ENCODE results near the gene CDRT15L2. TPM values are rescaled to one million over a fixed set of nuclear protein-coding genes. Genes with fewer than 3 reads are reported as not detected.
"Not testable (repeated sequence)": the region's sequence is repeated elsewhere in the genome, so short reads cannot be mapped to it uniquely, and the experiment has no call there.

Gene CDRT15L2
- total RNA-seq, 6 experiments from 2014 or later = not detected

- ATAC-seq = peak; percentile 30 to 68 (median 47)
- H3K9me3 ChIP-seq; H3K27me3 ChIP-seq; H3K4me3 ChIP-seq; intact Hi-C loops (cut with DNase I); H3K4me1 ChIP-seq; H3K27ac ChIP-seq; H3K36me3 ChIP-seq; DNase-seq: not testable (repeated sequence)
- no CpG with 5 or more reads among the region's 20 CpGs for WGBS (ENCODE audit: insufficient coverage, low coverage, low lambda C conversion rate, missing lambda C conversion rate)
Observed at GRCh38 chr17:20555135-20556010, 24.2 kb upstream of the CDRT15L2 start.

DNA sequence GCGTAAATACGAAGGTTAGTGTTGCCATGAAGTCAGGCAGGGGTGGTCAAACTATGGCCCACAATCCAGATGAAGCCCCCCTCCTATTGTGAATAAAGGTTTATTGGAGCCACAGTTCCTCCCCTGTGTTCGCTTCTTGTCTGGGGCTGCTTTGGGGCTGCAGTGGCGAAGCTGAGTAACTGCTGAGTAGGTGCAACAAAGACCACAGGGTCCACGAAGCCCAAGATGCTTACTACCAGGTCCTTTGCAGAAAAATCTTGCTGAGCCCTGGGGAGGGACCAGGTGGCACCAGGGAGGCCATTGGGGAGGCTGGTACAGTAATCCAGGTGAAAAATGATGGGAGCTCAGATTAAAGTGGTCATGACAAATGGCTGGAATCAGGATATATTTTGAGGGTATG, 21.4 kb upstream of the CDRT15L2 start:
- H3K36me3 ChIP-seq; H3K4me3 ChIP-seq; H3K27ac ChIP-seq; H3K4me1 ChIP-seq; ATAC-seq; H3K27me3 ChIP-seq; intact Hi-C loops (cut with DNase I); DNase-seq; H3K9me3 ChIP-seq: not testable (repeated sequence)
- WGBS (ENCODE audit: insufficient coverage, low coverage, low lambda C conversion rate, missing lambda C conversion rate) = 67% methylated on average over 5 of the region's 5 CpGs

DNA sequence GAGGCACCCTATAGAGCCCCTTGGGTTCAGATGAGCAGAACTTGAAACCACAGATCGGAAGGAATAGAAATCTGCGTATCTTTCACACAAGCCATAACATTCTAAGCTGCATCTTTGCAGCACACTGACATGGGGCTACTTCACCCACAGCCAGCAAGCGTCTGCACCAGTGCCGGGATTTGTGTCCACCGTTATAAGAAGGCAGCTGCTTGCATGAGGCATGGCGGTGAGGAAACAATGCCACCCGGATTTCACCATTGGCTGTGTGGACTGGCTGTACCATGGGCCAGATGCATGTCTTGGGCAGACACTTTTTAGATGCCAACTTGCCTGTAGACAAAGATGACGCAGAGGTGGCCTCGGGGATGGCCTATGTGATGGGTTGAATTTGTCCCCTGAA, 20.5 kb upstream of the CDRT15L2 start:
- 71% methylated on average over 2 of the region's 9 CpGs for WGBS (ENCODE audit: insufficient coverage, low coverage, low lambda C conversion rate, missing lambda C conversion rate)
- ATAC-seq; DNase-seq; H3K27ac ChIP-seq; H3K36me3 ChIP-seq; H3K4me3 ChIP-seq; intact Hi-C loops (cut with DNase I); H3K27me3 ChIP-seq; H3K9me3 ChIP-seq; H3K4me1 ChIP-seq: not testable (repeated sequence)

DNA sequence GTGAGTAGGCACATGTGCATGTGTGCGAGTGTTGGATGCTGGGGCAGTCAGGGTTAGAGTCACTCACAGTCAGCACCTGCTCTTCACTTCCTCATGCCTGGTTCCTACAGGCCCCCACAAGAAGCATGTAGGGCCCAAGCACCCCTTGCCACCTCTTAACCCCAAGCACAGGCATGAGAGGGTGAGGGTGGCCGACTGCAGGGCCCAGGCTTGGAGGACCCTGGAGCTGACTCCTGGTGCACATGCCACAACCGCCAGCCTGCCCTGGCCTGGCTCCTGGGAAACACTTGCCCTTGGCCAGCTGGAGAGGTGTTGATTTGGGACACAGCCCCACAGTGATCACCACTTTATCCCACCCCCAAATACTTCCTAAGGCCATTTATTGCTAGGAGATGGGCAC, 16.9 kb upstream of the CDRT15L2 start:
- H3K4me3 ChIP-seq = no peak overlapping the region
- H3K4me1 ChIP-seq = no peaks in the 10 kb centered on the region
- WGBS (ENCODE audit: insufficient coverage, low coverage, low lambda C conversion rate, missing lambda C conversion rate) = 71% methylated on average over 1 of the region's 3 CpGs
- no peak for DNase-seq
- H3K9me3 ChIP-seq = no peaks in the 10 kb centered on the region
- intact Hi-C loops (cut with DNase I) = no loop called here
- no peak overlapping the region for H3K27ac ChIP-seq
- H3K27me3 ChIP-seq = no peaks in the 10 kb centered on the region
- ATAC-seq = no peak
- TF ChIP-seq, protein P1, sequence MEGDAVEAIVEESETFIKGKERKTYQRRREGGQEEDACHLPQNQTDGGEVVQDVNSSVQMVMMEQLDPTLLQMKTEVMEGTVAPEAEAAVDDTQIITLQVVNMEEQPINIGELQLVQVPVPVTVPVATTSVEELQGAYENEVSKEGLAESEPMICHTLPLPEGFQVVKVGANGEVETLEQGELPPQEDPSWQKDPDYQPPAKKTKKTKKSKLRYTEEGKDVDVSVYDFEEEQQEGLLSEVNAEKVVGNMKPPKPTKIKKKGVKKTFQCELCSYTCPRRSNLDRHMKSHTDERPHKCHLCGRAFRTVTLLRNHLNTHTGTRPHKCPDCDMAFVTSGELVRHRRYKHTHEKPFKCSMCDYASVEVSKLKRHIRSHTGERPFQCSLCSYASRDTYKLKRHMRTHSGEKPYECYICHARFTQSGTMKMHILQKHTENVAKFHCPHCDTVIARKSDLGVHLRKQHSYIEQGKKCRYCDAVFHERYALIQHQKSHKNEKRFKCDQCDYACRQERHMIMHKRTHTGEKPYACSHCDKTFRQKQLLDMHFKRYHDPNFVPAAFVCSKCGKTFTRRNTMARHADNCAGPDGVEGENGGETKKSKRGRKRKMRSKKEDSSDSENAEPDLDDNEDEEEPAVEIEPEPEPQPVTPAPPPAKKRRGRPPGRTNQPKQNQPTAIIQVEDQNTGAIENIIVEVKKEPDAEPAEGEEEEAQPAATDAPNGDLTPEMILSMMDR (IDR thresholded peaks at IDR 0.05) = no peak
- no peak for TF ChIP-seq POLR2A (IDR thresholded peaks at IDR 0.05)
- H3K36me3 ChIP-seq = no peaks in the 10 kb centered on the region

DNA sequence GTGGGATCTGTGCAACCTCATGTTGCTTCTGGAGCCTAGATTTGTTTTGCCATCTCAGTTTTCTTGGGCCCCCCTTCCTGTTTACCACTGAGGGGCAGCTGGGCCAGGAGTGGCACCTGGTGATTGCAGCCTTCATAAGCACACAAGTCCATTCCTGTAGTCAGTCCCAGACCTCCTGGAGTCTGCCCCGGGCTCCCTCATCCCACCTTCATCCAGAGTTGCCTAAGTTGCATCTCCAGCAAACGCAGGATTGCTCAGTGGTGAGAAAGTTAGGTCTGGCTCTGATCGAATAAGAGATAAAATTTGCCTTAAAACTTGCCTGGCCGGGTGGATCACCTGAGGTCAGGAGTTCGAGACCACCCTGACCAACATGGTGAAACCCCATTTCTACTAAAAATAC, 14.3 kb upstream of the CDRT15L2 start:
- intact Hi-C loops (cut with DNase I); DNase-seq; H3K4me3 ChIP-seq; ATAC-seq; H3K27me3 ChIP-seq; H3K9me3 ChIP-seq; H3K27ac ChIP-seq; H3K36me3 ChIP-seq; H3K4me1 ChIP-seq: not testable (repeated sequence)
- WGBS (ENCODE audit: insufficient coverage, low coverage, low lambda C conversion rate, missing lambda C conversion rate) = 80% methylated on average over 2 of the region's 5 CpGs

DNA sequence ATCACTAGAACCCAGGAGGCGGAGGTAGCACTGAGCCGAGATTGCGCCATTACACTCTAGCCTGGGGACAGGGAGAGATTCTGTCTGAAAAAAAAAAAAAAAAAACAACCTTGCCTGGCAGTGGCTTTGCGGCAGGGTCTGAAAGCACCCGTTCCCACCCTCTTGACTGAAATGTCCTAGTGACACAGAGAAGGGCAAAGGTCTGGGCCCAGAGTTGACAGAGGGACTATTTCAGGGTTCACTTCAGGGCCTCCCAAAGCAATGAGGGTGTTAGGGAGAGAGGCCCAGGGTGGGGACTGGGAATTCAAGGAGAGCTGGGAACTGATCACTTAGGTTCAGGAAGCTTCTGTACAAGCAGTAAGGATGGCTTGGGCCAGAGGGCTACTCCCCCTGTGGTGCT, 13.8 kb upstream of the CDRT15L2 start:
- H3K27me3 ChIP-seq = no peaks in the 10 kb centered on the region
- H3K27ac ChIP-seq = no peak overlapping the region
- no peaks in the 10 kb centered on the region for H3K4me1 ChIP-seq
- TF ChIP-seq, protein P1 (IDR thresholded peaks at IDR 0.05) = no peak
- no peak for TF ChIP-seq POLR2A (IDR thresholded peaks at IDR 0.05)
- no peaks in the 10 kb centered on the region for H3K9me3 ChIP-seq
- intact Hi-C loops (cut with DNase I) = no loop called here
- no peaks in the 10 kb centered on the region for H3K36me3 ChIP-seq
- no peak for ATAC-seq
- WGBS (ENCODE audit: insufficient coverage, low coverage, low lambda C conversion rate, missing lambda C conversion rate) = 50% methylated on average over 5 of the region's 5 CpGs
- no peak for DNase-seq
- H3K4me3 ChIP-seq = no peak overlapping the region

DNA sequence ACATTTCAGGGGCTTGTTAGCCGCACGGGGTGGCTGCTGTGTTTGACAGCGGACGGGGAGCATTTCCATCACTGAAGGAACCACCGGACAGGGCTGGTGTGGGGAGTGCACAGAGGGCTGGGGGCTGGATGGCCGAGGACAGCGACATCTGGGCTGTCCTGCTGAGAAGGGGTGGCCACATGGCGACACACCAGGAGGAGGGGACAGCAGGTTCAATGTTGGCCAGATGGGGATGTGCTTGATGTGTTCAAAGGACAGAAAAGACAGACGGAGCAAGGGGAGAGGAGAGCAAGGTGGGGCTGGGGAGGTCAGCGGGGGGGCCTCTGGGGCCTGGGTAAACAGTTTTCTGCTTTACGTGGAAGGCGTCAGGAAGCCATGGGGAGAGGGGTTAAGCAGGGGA, 12.8 kb upstream of the CDRT15L2 start:
- H3K9me3 ChIP-seq; ATAC-seq; H3K36me3 ChIP-seq; H3K4me1 ChIP-seq; intact Hi-C loops (cut with DNase I); DNase-seq; H3K27me3 ChIP-seq; H3K4me3 ChIP-seq; H3K27ac ChIP-seq: not testable (repeated sequence)
- WGBS (ENCODE audit: insufficient coverage, low coverage, low lambda C conversion rate, missing lambda C conversion rate) = 47% methylated on average over 11 of the region's 12 CpGs

GRCh38 chr17:20567421-20567820, 12.1 kb upstream of the CDRT15L2 start:
- H3K9me3 ChIP-seq; H3K27me3 ChIP-seq; DNase-seq; H3K4me1 ChIP-seq; ATAC-seq; intact Hi-C loops (cut with DNase I); H3K36me3 ChIP-seq; H3K27ac ChIP-seq; H3K4me3 ChIP-seq: not testable (repeated sequence)
- WGBS (ENCODE audit: insufficient coverage, low coverage, low lambda C conversion rate, missing lambda C conversion rate) = 43% methylated on average over 2 of the region's 6 CpGs

- intact Hi-C loops (cut with DNase I) = not testable (repeated sequence)
Observed at GRCh38 chr17:20568604-20569003, 10.9 kb upstream of the CDRT15L2 start.

GRCh38 chr17:20571653-20572052, 7.9 kb upstream of the CDRT15L2 start:
- H3K27me3 ChIP-seq; H3K27ac ChIP-seq; DNase-seq; H3K36me3 ChIP-seq; H3K4me3 ChIP-seq; H3K9me3 ChIP-seq; intact Hi-C loops (cut with DNase I); H3K4me1 ChIP-seq; ATAC-seq: not testable (repeated sequence)
- 56% methylated on average over 2 of the region's 13 CpGs for WGBS (ENCODE audit: insufficient coverage, low coverage, low lambda C conversion rate, missing lambda C conversion rate)

More at GRCh38 chr17:20568604-20569003, 10.9 kb upstream of the CDRT15L2 start:
- DNase-seq, H3K4me3 ChIP-seq, H3K4me1 ChIP-seq, H3K27me3 ChIP-seq, H3K36me3 ChIP-seq, H3K27ac ChIP-seq, H3K9me3 ChIP-seq: not testable (repeated sequence)
- WGBS (ENCODE audit: insufficient coverage, low coverage, low lambda C conversion rate, missing lambda C conversion rate) = no CpG with 5 or more reads among the region's 8 CpGs
- peak in 2 of 4 donors; percentile 23 to 27 for ATAC-seq

All from right lobe of liver (tissue), 6 donors.